Endothelial cell (in vitro differentiated cells): Measurements from ENCODE around the gene TSPAN9. TPM values are rescaled to one million over a fixed set of nuclear protein-coding genes. Genes with fewer than 3 reads are reported as not detected.

Experiments used
- DNase-seq: peaks from one replicate; pipeline ENCODE4 v3.0.0; 2021; ENCODE audit warnings: low spot score
- H3K27ac Mint-ChIP-seq: one replicate; pipeline ENCODE4 v1.8.0; 2021; ENCODE audit warnings: mixed read lengths, inconsistent platforms; ENCODE audit not compliant: unreplicated experiment
- H3K27me3 Mint-ChIP-seq: one replicate; pipeline ENCODE4 v1.8.0; 2021; ENCODE audit warnings: mild to moderate bottlenecking, moderate library complexity, mixed read lengths, inconsistent platforms; ENCODE audit not compliant: unreplicated experiment
- H3K36me3 Mint-ChIP-seq: one replicate; pipeline ENCODE4 v1.8.0; 2021; ENCODE audit warnings: mild to moderate bottlenecking, low read depth, mixed read lengths, inconsistent platforms; ENCODE audit not compliant: unreplicated experiment
- H3K4me1 Mint-ChIP-seq: one replicate; pipeline ENCODE4 v1.8.0; 2021; ENCODE audit warnings: mild to moderate bottlenecking, mixed read lengths, inconsistent platforms; ENCODE audit not compliant: unreplicated experiment
- H3K4me3 Mint-ChIP-seq: one replicate; pipeline ENCODE4 v1.8.0; 2021; ENCODE audit warnings: mild to moderate bottlenecking, mixed read lengths, inconsistent platforms; ENCODE audit not compliant: unreplicated experiment
- H3K9me3 Mint-ChIP-seq: one replicate; pipeline ENCODE4 v1.8.0; 2021; ENCODE audit warnings: mixed read lengths, inconsistent platforms; ENCODE audit not compliant: unreplicated experiment
- CTCF ChIP-seq: fragments of 200-600 bp; sonication (generic); IDR thresholded peaks from one replicate; pipeline ENCODE4 v1.5.0; 2021; ENCODE audit warnings: antibody characterized with exemption; ENCODE audit not compliant: unreplicated experiment
- total RNA-seq: library from RNA; stranded (reverse); fragmentation: NEBNext Ultra II Directional; extraction: Animal tissue kit (Norgen Biotek cat#: 25700); gene quantifications from one replicate; pipeline ENCODE4 v1.2.1, GENCODE V29; 2021; ENCODE audit not compliant: unreplicated experiment

Gene TSPAN9
- total RNA-seq, 1 donor from 2014 or later: 116 TPM

- DNase-seq: no peak
- Mint-ChIP-seq H3K27ac (no peak overlapping the region), H3K9me3 (no peaks in the 10 kb centered on the region), H3K4me1 (peaks cover 47% of the 10 kb centered on the region), H3K36me3 (peaks cover 40% of the 10 kb centered on the region), H3K27me3 (peaks cover 16% of the 10 kb centered on the region), H3K4me3 (no peak overlapping the region)
- no peak for TF ChIP-seq CTCF
Observed at GRCh38 chr12:3252450-3252891, 175.3 kb downstream of the TSPAN9 start.

- DNase-seq: no peak
- no peak for TF ChIP-seq CTCF
- Mint-ChIP-seq H3K27ac (no peak overlapping the region), H3K27me3 (peaks cover 24% of the 10 kb centered on the region), H3K9me3 (no peaks in the 10 kb centered on the region), H3K36me3 (peaks cover 41% of the 10 kb centered on the region), H3K4me1 (peaks cover 37% of the 10 kb centered on the region), H3K4me3 (no peak overlapping the region)
Observed at GRCh38 chr12:3253682-3254275, 176.6 kb downstream of the TSPAN9 start.

- Mint-ChIP-seq H3K27me3 (peaks cover 27% of the 10 kb centered on the region), H3K4me1 (peaks cover 26% of the 10 kb centered on the region), H3K36me3 (peaks cover 44% of the 10 kb centered on the region), H3K9me3 (no peaks in the 10 kb centered on the region), H3K27ac (no peak overlapping the region), H3K4me3 (no peak overlapping the region)
- no peak for DNase-seq
- no peak for TF ChIP-seq CTCF
Observed at GRCh38 chr12:3255057-3255456, 177.9 kb downstream of the TSPAN9 start.

GRCh38 chr12:3256103-3256631 is 179.0 kb downstream of the TSPAN9 start:
- H3K36me3 Mint-ChIP-seq: peaks cover 41% of the 10 kb centered on the region
- no peak overlapping the region for H3K4me3 Mint-ChIP-seq
- H3K27ac Mint-ChIP-seq: no peak overlapping the region
- no peaks in the 10 kb centered on the region for H3K9me3 Mint-ChIP-seq
- peaks cover 24% of the 10 kb centered on the region for H3K4me1 Mint-ChIP-seq
- peaks cover 30% of the 10 kb centered on the region for H3K27me3 Mint-ChIP-seq
- TF ChIP-seq CTCF: no peak
- DNase-seq: no peak

GRCh38 chr12:3257411-3257810 is 180.2 kb downstream of the TSPAN9 start:
- Mint-ChIP-seq H3K27me3 (peaks cover 29% of the 10 kb centered on the region), H3K4me3 (no peak overlapping the region), H3K27ac (no peak overlapping the region), H3K4me1 (peaks cover 22% of the 10 kb centered on the region), H3K9me3 (no peaks in the 10 kb centered on the region), H3K36me3 (peaks cover 39% of the 10 kb centered on the region)
- no peak for TF ChIP-seq CTCF
- DNase-seq: no peak
